Stimulated activated CD4-positive, alpha-beta T cell treated with anti-CD3 and anti-CD28 coated beads, TNF-alpha, amount 100 ng/mL, for 1 hour (primary cell): ENCODE measurements around the gene IFITM1.
A peak's percentile ranks its signal among the peaks of the same experiment; 100 is the strongest.

ENCODE experiments used
- DNase-seq, 3 donors: peaks; one replicate each; pipeline ENCODE4 v3.0.0-alpha.2; 2020; ENCODE audit warnings: low read depth in 3 of 3, low spot score in 1 of 3

IFITM1 gene

GRCh38 chr11:282630-283360 lies 31.0 kb upstream of the IFITM1 start:
- DNase-seq: no peak

DNA sequence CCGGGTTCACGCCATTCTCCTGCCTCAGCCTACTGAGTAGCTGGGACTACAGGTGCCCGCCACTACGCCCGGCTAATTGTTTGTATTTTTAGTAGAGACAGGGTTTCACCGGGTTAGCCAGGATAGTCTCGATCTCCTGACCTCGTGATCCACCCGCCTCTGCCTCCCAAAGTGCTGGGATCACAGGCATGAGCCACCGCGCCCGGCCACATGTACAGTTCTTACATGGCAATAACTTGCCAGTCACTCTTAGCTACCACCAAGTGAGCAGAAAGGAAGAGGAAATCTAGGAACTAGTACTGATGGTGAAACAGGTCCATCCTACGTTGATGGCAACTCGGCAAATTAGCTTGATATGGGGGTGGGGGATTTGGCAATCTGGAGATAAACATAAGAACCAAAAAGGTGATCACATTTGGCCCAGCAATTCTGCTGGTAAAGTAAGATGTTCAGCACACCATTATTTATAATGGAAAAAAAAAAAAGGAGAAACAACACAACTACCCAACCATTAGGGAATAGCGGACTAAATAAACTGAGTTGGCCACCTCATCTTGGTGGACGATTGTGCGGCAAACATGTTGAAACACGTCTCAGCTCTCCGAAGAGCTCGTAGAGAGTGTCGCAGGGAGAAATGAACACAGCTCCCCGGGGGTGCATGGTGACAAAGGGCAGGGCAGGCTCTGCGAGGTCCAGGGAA lies 30.3 kb upstream of the IFITM1 start:
- no peak for DNase-seq

- no peak for DNase-seq
Measured at GRCh38 chr11:284105-285020, 29.5 kb upstream of the IFITM1 start.

- DNase-seq: no peak
Measured at GRCh38 chr11:285021-285893, 28.6 kb upstream of the IFITM1 start.

DNA sequence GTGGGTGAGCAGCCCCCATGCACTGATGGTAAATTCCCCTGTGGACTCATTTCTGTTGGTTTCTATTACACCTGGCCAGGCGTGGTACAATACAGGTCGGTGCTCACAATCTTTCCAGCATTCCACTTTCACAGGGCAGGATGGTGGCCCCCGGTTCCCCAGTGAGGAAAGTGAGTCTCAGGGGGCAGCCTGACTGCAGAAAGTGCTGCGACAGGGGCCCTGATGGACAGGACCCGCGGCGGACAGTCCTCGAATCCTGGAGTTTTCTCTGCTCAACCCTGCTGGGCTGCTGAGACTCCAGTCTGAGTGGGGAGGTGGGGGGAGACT lies 28.0 kb upstream of the IFITM1 start:
- DNase-seq: no peak

DNA sequence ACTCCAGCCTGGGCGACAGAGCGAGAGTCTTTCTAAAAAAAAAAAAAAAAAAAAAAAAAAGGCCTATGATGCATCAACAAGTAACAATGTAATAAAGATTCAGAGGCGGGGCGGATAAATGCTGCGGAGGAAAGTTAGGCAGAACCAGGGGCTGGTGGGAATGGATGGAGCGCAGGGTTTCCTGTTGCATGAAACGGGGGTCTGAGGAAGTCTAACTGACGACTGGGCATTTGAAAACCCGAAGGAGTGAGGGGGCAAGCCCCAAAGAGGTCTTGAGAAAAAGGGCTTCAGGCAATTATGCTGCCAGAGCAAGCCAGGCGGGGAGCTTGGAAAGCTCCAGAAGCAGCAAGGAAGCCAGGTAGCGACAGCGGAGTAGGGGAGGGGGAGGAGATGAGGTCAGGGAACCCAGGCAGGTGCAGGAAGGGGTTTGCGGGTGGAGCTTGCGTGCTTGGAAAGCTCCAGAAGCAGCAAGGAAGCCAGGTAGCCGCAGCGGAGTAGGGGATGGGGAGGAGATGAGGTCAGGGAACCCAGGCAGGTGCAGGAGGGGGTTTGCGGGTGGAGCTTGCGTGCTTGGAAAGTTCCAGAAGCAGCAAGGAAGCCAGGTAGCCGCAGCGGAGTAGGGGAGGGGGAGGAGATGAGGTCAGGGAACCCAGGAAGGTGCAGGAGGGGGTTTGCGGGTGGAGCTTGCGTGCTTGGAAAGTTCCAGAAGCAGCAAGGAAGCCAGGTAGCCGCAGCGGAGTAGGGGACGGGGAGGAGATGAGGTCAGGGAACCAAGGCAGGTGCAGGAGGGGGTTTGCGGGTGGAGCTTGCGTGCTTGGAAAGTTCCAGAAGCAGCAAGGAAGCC lies 26.6 kb upstream of the IFITM1 start:
- DNase-seq: peak in 1 of 3 donors; percentile 64

- DNase-seq: peak in 1 of 3 donors; percentile 57
Measured at GRCh38 chr11:287821-288477, 25.9 kb upstream of the IFITM1 start.

DNA sequence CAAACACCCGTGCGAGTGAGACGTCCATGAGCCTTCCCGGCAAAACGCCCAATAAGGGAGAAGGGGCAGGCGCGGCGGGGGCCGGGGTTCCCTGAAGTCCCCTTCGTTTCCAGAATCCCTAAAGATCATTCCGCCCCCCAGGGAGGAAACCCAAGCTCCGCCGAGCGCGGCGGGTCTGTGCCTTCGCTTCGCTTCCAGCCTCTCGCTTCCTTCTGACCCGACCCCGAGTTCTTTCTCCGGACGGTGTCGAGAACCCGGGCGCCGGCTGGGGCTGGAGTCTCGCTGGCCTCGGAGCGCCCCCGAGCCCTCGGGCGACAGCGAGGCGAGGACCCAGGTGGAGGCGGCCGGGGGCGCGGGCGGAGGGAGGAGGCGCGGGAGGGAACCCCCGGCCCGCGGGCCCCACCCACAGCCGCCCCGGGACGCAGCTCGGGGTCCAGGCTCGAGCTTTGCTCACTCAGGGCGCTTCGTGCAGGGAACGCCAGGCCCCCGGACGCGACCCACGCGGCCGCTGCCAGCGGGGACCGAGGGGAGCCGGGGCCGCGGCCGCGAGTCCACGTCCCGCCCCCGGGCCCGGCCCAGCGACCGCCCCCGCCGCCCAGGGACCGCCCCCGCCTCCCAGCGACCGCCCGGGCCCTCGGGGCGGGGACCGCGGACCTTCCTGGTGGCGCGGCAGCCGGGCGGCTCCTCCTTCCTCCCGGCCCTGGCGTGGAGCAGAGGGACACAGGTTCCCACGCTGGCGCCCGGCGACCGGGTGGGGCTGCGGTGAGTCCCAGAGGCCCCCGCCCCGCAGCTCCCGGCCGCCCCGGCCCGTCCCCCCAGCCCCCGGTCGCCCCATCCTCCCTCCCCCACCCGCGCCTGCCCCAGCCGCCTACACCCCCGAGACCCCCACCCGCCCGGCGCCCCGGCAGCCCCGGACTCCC lies 25.1 kb upstream of the IFITM1 start, which contains the start of gene PGGHG:
PGGHG (plus strand) TSS at position 649 of the 920 bp plus-strand sequence. CDS start 691 bp downstream, outside the sequence.
- DNase-seq: no peak

DNA sequence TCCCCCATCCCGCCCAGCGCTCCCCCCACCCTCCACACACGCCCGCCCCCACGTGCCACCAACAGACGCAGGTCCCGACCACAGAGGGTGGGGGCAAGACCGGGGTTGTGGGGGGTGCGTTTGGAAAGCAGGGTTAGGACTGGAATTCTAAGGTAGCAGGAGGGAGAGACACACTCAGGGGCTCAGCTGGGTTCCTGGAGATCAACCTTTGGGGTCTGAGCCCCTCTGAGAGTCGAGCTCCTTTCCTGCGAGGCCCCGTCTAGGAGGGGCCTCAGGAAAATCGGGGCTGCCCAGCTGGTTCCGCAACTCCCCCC lies 24.5 kb upstream of the IFITM1 start:
- no peak for DNase-seq

DNA sequence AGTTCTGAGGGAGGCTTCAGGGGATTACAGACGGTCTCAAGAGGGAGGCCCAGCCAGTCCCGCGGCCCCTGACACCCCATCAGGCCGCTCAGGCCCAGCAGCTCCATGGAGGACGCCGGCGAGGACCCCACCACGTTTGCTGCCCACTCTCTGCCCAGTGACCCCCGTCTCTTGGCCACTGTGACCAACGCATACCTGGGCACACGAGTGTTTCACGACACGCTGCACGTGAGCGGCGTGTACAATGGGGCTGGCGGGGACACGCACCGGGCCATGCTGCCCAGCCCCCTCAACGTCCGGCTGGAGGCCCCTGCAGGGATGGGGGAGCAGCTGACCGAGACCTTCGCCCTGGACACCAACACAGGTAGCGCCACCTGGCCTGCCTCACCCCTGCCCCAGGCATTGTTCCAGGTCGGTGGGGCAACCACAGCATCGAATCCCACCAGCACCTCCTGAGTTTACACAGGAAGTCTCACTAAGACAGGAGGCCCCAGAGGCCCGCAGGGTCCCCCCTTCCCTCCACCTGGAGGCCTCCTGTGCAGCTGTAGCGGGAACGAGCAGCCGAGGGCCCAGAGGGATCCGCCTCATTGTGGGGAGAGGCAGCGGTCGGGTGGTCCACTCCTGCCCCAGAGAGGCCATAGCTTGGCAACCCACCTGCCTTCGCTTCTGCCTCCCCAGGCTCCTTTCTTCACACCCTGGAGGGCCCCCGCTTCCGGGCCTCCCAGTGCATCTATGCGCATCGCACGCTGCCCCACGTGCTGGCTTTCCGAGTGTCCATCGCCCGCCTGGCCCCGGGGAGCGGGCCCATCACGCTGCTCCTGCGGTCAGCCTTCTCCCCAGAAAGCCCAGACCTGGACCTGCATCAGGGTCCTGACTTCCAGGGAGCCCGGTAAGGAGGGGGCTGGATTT lies 23.9 kb upstream of the IFITM1 start:
- no peak for DNase-seq

GRCh38 chr11:290621-291231 lies 23.1 kb upstream of the IFITM1 start:
- no peak for DNase-seq

DNA sequence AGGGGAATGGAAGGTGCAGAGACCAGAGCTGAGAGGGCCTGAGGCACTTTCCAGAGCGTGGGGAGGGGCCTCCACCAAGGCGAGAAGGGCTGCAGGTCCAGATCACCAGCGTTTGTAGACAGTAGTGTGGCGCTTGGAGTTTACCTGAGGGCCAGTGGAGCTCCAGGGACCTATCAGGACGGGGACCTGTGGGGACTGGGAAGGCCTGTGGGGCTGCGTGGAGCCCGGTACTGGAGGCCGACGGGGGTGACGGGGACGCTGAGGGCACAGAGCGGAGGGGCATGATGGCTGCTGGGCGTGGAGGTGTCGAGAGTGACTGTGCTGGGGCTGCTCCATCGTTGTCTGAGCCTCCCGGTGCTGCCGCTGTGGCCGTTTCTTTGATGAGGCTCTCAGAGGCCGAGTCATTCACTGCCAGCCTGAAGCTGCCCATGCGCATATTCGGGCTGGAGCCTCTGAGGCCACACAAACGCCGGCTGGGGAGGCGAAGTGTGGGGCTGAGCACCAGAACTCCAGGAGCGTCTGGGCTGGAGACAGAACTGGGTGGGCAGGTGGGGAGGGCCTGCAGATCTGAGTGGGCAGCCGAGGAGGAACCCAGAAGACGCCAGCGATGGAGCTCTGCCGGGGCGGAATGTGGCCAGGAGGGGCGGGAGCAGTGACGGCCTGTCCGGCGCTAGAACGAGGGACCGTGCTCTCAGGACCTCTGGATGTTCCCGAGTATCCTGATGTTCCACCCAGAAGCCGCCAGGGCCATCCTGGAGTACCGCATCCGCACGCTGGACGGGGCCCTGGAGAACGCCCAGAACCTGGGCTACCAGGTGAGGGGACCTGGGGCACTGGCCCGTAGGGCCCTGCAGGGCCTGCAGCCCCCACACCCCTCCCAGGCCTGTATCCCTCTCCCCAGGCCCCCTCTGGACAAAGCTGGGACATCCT lies 22.3 kb upstream of the IFITM1 start:
- DNase-seq: no peak

- no peak for DNase-seq
Measured at GRCh38 chr11:292211-293121, 21.4 kb upstream of the IFITM1 start.

GRCh38 chr11:293271-293851 lies 20.5 kb upstream of the IFITM1 start:
- DNase-seq: no peak
